Breast epithelium (tissue), 4 donors: ENCODE data around the gene HDAC4. TPM values are rescaled to one million over a fixed set of nuclear protein-coding genes. Genes with fewer than 3 reads are reported as not detected.

Experiments
- DNase-seq, 2 donors: peaks; one replicate each; pipeline ENCODE4 v3.0.0-alpha.2; 2019; ENCODE audit warnings: low spot score in 2 of 2
- H3K27ac ChIP-seq, 2 donors: fragments of 200-600 bp; sonication (generic) in 1 of 2; one replicate each; pipeline ENCODE4 v1.5.1; 2016 to 2019; ENCODE audit warnings: mild to moderate bottlenecking in 1 of 2
- H3K27me3 ChIP-seq, 2 donors: fragments of 200-600 bp; sonication (generic) in 1 of 2; one replicate each; pipeline versions ENCODE4 v1.5.1 to v1.6.0; 2017 to 2019; ENCODE audit warnings: control low read depth in 1 of 2, mild to moderate bottlenecking in 1 of 2
- H3K36me3 ChIP-seq: fragments of 200-600 bp; one replicate; pipeline ENCODE4 v1.5.1; 2019
- H3K4me1 ChIP-seq, 2 donors: fragments of 200-600 bp; sonication (generic); one replicate each; pipeline ENCODE4 v1.5.1; 2016 to 2019; ENCODE audit warnings: control low read depth in 1 of 2
- H3K4me3 ChIP-seq, 3 donors: fragments of 200-600 bp; sonication (generic); 1 replicate in 2 of 3; 2 replicates in 1 of 3; pipeline ENCODE4 v1.5.1; 2016 to 2019; ENCODE audit warnings: mild to moderate bottlenecking in 3 of 3, moderate library complexity in 2 of 3
- H3K9me3 ChIP-seq, 2 donors: fragments of 200-600 bp; sonication (generic) in 1 of 2; one replicate each; pipeline ENCODE4 v1.5.1; 2016 to 2019; ENCODE audit warnings: control low read depth in 1 of 2
- POLR2A ChIP-seq: fragments of 450-650 bp; IDR thresholded peaks from one replicate; pipeline ENCODE4 v1.6.1; 2016; ENCODE audit warnings: antibody characterized with exemption, mild to moderate bottlenecking, moderate library complexity
- POLR2AphosphoS5 ChIP-seq, 3 donors: sonication (generic); formaldehyde crosslinking; IDR thresholded peaks; one replicate each; pipeline ENCODE4 v1.6.1; 2017; ENCODE audit warnings: antibody characterized with exemption in 3 of 3
- intact Hi-C: fragments of 100-400 bp; cut with DNase I; formaldehyde crosslinking; loops from one replicate; pipeline ENCODE4 v1.15.1; 2023; ENCODE audit warnings: low total_unique reads
- total RNA-seq, 3 donors: library from RNA; depleted of rRNA; stranded (reverse); fragments of >200 nt; gene quantifications; one replicate each; pipeline ENCODE4 v1.1.0, GENCODE V29; 2016
- TF ChIP-seq, protein P1 (sequence below), 3 donors: fragments of 450-650 bp; IDR thresholded peaks; one replicate each; pipeline ENCODE4 v1.5.1; 2016 to 2017; ENCODE audit warnings: antibody characterized with exemption in 3 of 3, mild to moderate bottlenecking in 3 of 3, moderate library complexity in 3 of 3

Gene HDAC4
- total RNA-seq, 3 donors from 2014 or later, result 20.3 to 36.0 (median 32.8) TPM

DNA sequence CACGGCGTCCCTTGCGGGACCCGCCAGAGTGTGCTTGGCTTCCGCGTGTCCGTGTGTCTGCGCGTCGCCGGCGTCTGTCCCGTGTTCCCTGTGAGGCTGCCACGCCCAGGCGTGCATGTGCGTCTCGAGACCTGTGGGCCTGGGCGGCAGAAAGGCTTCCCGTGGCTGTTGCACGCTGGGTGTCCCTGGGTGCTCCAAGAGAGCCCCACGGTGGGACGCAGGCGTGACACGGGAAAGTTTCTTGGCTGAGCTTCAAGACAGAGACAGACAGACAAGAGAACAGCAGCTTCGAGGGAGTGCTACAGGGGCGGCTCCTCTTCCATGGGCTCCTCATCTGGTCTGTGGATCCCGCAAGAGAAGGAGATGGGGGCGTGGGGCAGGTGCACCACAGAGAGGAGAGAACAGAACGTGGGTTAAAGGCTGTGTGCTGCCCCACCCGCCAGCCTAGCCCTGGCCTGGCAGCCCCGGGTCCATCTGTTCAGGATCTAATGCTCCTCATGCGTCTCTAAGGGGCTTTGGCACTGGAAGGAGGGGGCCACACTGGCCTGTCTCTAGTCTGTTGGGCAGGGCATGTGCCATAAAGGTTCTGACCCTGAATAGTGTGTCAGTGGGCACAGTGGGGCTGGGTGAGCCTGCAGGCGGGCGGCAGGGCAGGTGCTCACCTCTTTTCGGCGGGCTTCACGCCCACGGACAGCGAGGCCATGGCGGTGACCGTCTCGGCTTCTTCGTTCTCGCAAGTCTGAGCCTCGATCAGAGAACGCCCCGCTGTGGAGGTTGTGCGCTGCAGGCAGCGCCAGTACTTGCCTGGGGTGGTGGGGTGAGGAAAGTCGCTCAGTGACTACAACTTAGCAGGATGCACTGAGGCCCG lies 347.8 kb downstream of the HDAC4 start:
- no peak for DNase-seq
- TF ChIP-seq, protein P1, sequence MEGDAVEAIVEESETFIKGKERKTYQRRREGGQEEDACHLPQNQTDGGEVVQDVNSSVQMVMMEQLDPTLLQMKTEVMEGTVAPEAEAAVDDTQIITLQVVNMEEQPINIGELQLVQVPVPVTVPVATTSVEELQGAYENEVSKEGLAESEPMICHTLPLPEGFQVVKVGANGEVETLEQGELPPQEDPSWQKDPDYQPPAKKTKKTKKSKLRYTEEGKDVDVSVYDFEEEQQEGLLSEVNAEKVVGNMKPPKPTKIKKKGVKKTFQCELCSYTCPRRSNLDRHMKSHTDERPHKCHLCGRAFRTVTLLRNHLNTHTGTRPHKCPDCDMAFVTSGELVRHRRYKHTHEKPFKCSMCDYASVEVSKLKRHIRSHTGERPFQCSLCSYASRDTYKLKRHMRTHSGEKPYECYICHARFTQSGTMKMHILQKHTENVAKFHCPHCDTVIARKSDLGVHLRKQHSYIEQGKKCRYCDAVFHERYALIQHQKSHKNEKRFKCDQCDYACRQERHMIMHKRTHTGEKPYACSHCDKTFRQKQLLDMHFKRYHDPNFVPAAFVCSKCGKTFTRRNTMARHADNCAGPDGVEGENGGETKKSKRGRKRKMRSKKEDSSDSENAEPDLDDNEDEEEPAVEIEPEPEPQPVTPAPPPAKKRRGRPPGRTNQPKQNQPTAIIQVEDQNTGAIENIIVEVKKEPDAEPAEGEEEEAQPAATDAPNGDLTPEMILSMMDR (IDR thresholded peaks at IDR 0.05), result no peak
- TF ChIP-seq POLR2A (no peak), POLR2AphosphoS5 (IDR thresholded peaks at IDR 0.05) (no peak)
- Histone ChIP-seq H3K9me3 (peaks cover 13 to 19% of the 10 kb centered on the region in 2 donors), H3K36me3 (peaks cover 16% of the 10 kb centered on the region), H3K4me1 (no peaks in the 10 kb centered on the region), H3K4me3 (no peak overlapping the region), H3K27me3 (no peaks in the 10 kb centered on the region), H3K27ac (no peak overlapping the region)
- intact Hi-C loops, result no loop called here

DNA sequence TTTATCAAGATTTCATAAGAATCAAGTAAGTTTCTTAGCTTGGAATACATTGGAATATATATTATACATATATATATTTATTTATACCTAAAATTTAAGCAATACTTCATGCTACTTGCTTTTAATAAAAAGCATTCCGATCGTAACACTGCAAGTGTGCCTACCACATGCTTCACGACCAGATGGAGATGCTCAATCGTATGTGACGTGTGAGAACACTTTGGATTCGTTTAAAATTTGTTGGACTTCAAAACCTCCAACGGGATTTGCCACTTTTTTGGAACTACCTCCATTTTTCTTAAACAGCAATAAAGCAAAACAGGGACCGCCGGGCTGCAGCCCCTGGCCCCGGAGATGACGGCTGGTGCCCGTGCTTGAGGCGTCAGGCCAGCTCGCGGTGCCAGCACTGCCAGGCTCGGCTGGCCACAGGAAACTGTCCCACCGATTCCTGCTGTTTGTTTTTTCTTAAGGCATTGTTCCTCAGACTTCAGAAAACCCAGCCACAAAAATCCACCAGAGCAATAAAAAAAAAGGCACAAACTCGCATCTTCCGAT lies 348.9 kb downstream of the HDAC4 start:
- no peaks in the 10 kb centered on the region for H3K4me1 ChIP-seq
- intact Hi-C loops, result no loop called here
- H3K4me3 ChIP-seq, result no peak overlapping the region
- H3K9me3 ChIP-seq, result peaks cover 10 to 11% of the 10 kb centered on the region in 2 donors
- peaks cover 16% of the 10 kb centered on the region for H3K36me3 ChIP-seq
- DNase-seq, result no peak
- H3K27ac ChIP-seq, result no peak overlapping the region
- no peaks in the 10 kb centered on the region for H3K27me3 ChIP-seq
- no peak for TF ChIP-seq POLR2A
- no peak for TF ChIP-seq POLR2AphosphoS5 (IDR thresholded peaks at IDR 0.05)
- TF ChIP-seq, protein P1 (IDR thresholded peaks at IDR 0.05), result no peak

DNA sequence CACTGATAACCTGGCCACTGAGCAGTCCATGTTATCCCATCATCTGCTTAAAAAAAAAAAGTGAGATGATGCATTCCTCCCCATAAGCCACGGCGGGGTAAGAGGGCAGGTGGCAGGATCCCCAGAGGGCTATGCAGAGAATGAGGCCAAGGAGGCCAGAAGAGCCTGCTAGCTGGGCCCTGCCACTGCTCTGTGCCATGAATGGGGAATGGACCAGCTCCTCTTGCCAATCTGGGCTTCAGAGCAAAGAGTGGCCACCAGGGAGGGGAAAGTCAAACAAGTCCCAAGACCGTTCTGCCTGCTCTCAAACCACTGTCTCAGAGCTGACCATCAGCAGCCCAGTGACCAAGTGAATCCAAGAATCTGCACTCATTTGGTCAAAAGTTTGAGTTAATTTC lies 350.6 kb downstream of the HDAC4 start:
- H3K9me3 ChIP-seq, result peaks cover 10 to 11% of the 10 kb centered on the region in 2 donors
- H3K4me3 ChIP-seq, result no peak overlapping the region
- no peaks in the 10 kb centered on the region for H3K4me1 ChIP-seq
- H3K27me3 ChIP-seq, result no peaks in the 10 kb centered on the region
- intact Hi-C loops, result no loop called here
- DNase-seq, result no peak
- H3K36me3 ChIP-seq, result peaks cover 9% of the 10 kb centered on the region
- no peak for TF ChIP-seq POLR2AphosphoS5 (IDR thresholded peaks at IDR 0.05)
- TF ChIP-seq POLR2A, result no peak
- TF ChIP-seq, protein P1 (IDR thresholded peaks at IDR 0.05), result no peak
- no peak overlapping the region for H3K27ac ChIP-seq

DNA sequence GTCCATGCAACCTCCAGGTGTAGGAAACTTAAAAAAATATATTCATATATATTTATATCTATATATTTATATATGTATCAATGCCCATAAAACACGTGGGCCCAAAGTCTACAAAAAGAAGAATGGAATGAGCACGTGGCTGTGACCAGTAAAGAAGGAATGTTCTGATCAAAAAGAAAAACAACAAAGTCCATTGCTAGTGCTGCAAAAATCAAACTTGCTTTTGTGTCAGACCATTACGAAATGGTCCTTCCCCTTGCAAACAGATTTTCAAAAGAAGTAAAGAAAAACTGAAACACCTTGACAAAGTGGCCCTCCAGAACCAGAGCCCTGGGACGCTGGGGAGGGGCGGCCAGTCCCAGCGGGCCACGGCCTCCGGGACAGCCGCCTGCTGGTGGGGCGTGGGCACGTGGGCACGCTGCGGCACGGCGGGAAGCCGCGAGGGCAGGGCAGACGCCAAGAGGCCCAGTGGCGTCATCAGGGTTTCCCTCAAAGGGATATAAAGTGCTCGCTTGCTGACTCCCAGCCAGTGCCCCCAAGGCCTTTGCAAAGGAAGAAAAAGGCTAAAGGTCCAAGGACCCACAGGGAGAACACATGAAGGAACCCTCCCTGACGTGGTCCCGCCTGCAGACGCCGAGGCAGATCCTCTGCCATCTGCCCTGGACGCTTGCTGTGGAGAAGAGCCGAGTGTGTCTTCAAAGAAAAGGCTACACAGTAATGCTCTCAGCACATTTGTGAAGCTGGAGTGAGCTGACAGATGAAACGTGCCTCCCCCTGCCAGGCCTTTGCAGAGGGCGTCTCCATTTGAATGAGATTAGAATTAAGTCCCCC lies 351.2 kb downstream of the HDAC4 start:
- intact Hi-C loops, result no loop called here

More for the DNA sequence above, 351.2 kb downstream of the HDAC4 start:
- peaks cover 10 to 11% of the 10 kb centered on the region in 2 donors for H3K9me3 ChIP-seq
- H3K4me1 ChIP-seq, result no peaks in the 10 kb centered on the region
- H3K27ac ChIP-seq, result no peak overlapping the region
- H3K27me3 ChIP-seq, result no peaks in the 10 kb centered on the region
- TF ChIP-seq, protein P1 (IDR thresholded peaks at IDR 0.05), result no peak
- no peak for TF ChIP-seq POLR2AphosphoS5 (IDR thresholded peaks at IDR 0.05)
- TF ChIP-seq POLR2A, result no peak
- H3K4me3 ChIP-seq, result no peak overlapping the region
- DNase-seq, result no peak
- H3K36me3 ChIP-seq, result peaks cover 9% of the 10 kb centered on the region
